ENCODE results near the gene GLI3. TPM values are rescaled to one million over a fixed set of nuclear protein-coding genes. Genes with fewer than 3 reads are reported as not detected.

Gene GLI3
- total RNA-seq, 1 experiment from 2014 or later: not detected

GRCh38 chr7:41911792-41912191 lies 325.2 kb downstream of the GLI3 start:
- no peaks in the 10 kb centered on the region for H4K20me1 ChIP-seq (ENCODE audit: insufficient read depth)
- no peak overlapping the region for H2AFZ ChIP-seq
- peaks cover 14% of the 10 kb centered on the region for H3K4me1 ChIP-seq (replicated peaks; ENCODE audit: insufficient read depth)
- DNase-seq: no peak
- H3K36me3 ChIP-seq (ENCODE audit: low read depth): no peaks in the 10 kb centered on the region
- no peak overlapping the region for H3K4me3 ChIP-seq
- ChIA-PET POLR2A (ENCODE audit: unreplicated experiment) (interaction anchor here (0.6 kb wide), 1 partner anchor 1780 kb away, joined by 5 read pairs; no protein-coding TSS in a partner anchor), CTCF (no interaction called here)
- H3K27ac ChIP-seq: no peak overlapping the region
- H3K9me3 ChIP-seq (ENCODE audit: insufficient read depth, low read depth): no peaks in the 10 kb centered on the region
- no peaks in the 10 kb centered on the region for H3K79me2 ChIP-seq (ENCODE audit: low read depth)
- no peaks in the 10 kb centered on the region for H3K9me2 ChIP-seq (ENCODE audit: insufficient read depth)
- H3F3A ChIP-seq (ENCODE audit: insufficient read depth, low read depth): peaks cover 4% of the 10 kb centered on the region; the same call in 1 of the 2 replicates
- no peaks in the 10 kb centered on the region for H3K27me3 ChIP-seq (ENCODE audit: insufficient read depth, low read depth)
- TF ChIP-seq, protein P1, sequence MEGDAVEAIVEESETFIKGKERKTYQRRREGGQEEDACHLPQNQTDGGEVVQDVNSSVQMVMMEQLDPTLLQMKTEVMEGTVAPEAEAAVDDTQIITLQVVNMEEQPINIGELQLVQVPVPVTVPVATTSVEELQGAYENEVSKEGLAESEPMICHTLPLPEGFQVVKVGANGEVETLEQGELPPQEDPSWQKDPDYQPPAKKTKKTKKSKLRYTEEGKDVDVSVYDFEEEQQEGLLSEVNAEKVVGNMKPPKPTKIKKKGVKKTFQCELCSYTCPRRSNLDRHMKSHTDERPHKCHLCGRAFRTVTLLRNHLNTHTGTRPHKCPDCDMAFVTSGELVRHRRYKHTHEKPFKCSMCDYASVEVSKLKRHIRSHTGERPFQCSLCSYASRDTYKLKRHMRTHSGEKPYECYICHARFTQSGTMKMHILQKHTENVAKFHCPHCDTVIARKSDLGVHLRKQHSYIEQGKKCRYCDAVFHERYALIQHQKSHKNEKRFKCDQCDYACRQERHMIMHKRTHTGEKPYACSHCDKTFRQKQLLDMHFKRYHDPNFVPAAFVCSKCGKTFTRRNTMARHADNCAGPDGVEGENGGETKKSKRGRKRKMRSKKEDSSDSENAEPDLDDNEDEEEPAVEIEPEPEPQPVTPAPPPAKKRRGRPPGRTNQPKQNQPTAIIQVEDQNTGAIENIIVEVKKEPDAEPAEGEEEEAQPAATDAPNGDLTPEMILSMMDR (conservative IDR thresholded peaks at IDR 0.05): no peak
- TF ChIP-seq EZH2 (IDR thresholded peaks at IDR 0.05; ENCODE audit: low read depth): no peak
- intact Hi-C loops (cut with micrococcal nuclease; ENCODE audit: unreplicated experiment): no loop called here
- H3K4me2 ChIP-seq: no peak overlapping the region
- no TSS peak for BruUV-seq (replicated peaks)
